Sigmoid colon (tissue), 7 donors: ENCODE measurements around the gene NAP1L1. TPM values are rescaled to one million over a fixed set of nuclear protein-coding genes. Genes with fewer than 3 reads are reported as not detected.

Experiments
- DNase-seq: peaks from one replicate; pipeline ENCODE4 v3.0.0-alpha.2; 2019
- H3K27ac ChIP-seq, 4 donors: fragments of 200-600 bp; sonication (generic); one replicate each; pipeline ENCODE4 v1.5.1; 2016 to 2019; ENCODE audit warnings: mild to moderate bottlenecking in 1 of 4
- H3K27me3 ChIP-seq, 3 donors: fragments of 200-600 bp; sonication (generic); one replicate each; pipeline ENCODE4 v1.5.1; 2019; ENCODE audit warnings: mild to moderate bottlenecking in 1 of 3
- H3K36me3 ChIP-seq, 4 donors: fragments of 200-600 bp; sonication (generic); one replicate each; pipeline ENCODE4 v1.5.1; 2016 to 2019
- H3K4me1 ChIP-seq, 4 donors: fragments of 200-600 bp; sonication (generic); one replicate each; pipeline ENCODE4 v1.5.1; 2017 to 2019
- H3K4me3 ChIP-seq, 4 donors: fragments of 200-600 bp; sonication (generic); one replicate each; pipeline ENCODE4 v1.5.1; 2017 to 2019; ENCODE audit warnings: mild to moderate bottlenecking in 2 of 4, moderate library complexity in 1 of 4
- H3K9me3 ChIP-seq, 4 donors: fragments of 200-600 bp in 3 of 4; sonication (generic) in 3 of 4; one replicate each; pipeline versions ENCODE4 v1.5.1 to v1.6.1; 2013 to 2019
- EP300 ChIP-seq, 4 donors: sonication (generic); formaldehyde crosslinking; IDR thresholded peaks; one replicate each; pipeline ENCODE4 v1.6.1; 2017; ENCODE audit warnings: antibody characterized with exemption in 4 of 4
- POLR2A ChIP-seq, 2 donors: fragments of 450-650 bp; IDR thresholded peaks; one replicate each; pipeline ENCODE4 v1.6.1; 2016; ENCODE audit warnings: antibody characterized with exemption in 2 of 2, mild to moderate bottlenecking in 2 of 2, moderate library complexity in 2 of 2
- POLR2AphosphoS5 ChIP-seq, 4 donors: sonication (generic); formaldehyde crosslinking; IDR thresholded peaks; one replicate each; pipeline ENCODE4 v1.6.1; 2017; ENCODE audit warnings: antibody characterized with exemption in 4 of 4
- WGBS, 2 donors: extraction: QIAGEN DNeasy Blood & Tissue Kit; methylation state at CpG; one replicate each; pipeline ENCODE4 v1.1.7; 2013; 5-methylcytosine and 5-hydroxymethylcytosine counted together
- intact Hi-C: fragments of 100-400 bp; cut with DNase I; formaldehyde crosslinking; loops from one replicate; pipeline ENCODE4 v1.15.1; 2023
- polyA plus RNA-seq, 3 donors: library from polyadenylated mRNA; stranded (reverse); fragments of 200-250 nt; gene quantifications; one replicate each; pipeline ENCODE4 v1.2.3, GENCODE V29; 2013
- total RNA-seq, 4 donors: library from RNA; depleted of rRNA; stranded (reverse); fragments of >200 nt; gene quantifications; one replicate each; pipeline ENCODE4 v1.1.0, GENCODE V29; 2016
- TF ChIP-seq, protein P1 (sequence below), 4 experiments: fragments of 450-650 bp in 3 of 4; fragments of 200-600 bp in 1 of 4; IDR thresholded peaks; one replicate each; pipeline ENCODE4 v1.5.1; 2016 to 2019; ENCODE audit warnings: antibody characterized with exemption in 4 of 4, mild to moderate bottlenecking in 3 of 4, moderate library complexity in 2 of 4
- donor health status: healthy with polysubstance abuse.
- donor health status: Bipolar disorder and iron deficiency.
- donor health status: healthy.

NAP1L1 gene
- total and polyA plus RNA-seq, 7 donors: 103 to 424 (median 321) TPM

DNA sequence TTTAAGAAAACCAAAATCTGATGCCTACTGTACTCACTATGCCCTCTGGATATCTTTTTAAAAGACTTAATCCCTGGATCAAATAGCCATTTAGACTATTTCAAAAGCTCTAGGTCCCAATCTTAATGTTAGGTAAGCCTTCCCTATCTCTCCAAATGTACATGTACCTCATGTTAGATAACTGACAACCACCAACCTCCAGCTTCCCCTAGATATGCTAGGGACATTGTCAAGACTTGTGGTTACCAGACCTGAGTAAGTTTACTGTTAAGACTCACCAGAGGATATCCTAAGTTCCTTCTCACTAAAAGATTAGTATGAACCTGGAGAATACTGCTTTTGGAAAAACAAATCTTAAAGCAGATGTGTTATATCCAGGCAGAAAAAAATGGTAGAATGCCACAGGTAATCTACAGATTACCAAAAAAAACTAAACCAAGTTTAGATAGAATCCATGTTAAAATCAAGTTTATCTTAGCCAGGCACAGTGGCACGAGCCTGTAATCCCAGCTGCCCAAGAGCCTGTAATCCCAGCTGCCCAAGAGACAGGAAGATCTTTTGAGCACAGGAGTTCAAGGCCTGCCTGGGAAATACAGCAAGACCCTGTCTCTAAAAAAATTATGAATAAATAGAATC, 9.7 kb downstream of the NAP1L1 start:
- intact Hi-C loops: no loop called here
- Histone ChIP-seq H3K4me3 (no peak overlapping the region), H3K9me3 (peaks cover 0 to 4% (median 0%) of the 10 kb centered on the region in 4 donors), H3K36me3 (peaks cover 0 to 10% (median 0%) of the 10 kb centered on the region in 4 donors), H3K4me1 (peaks cover 0 to 23% (median 8%) of the 10 kb centered on the region in 4 donors), H3K27ac (no peak overlapping the region), H3K27me3 (no peaks in the 10 kb centered on the region)
- TF ChIP-seq EP300 (IDR thresholded peaks at IDR 0.05) (no peak), POLR2A (IDR thresholded peaks at IDR 0.05) (no peak), POLR2AphosphoS5 (IDR thresholded peaks at IDR 0.05) (no peak)
- TF ChIP-seq, protein P1, sequence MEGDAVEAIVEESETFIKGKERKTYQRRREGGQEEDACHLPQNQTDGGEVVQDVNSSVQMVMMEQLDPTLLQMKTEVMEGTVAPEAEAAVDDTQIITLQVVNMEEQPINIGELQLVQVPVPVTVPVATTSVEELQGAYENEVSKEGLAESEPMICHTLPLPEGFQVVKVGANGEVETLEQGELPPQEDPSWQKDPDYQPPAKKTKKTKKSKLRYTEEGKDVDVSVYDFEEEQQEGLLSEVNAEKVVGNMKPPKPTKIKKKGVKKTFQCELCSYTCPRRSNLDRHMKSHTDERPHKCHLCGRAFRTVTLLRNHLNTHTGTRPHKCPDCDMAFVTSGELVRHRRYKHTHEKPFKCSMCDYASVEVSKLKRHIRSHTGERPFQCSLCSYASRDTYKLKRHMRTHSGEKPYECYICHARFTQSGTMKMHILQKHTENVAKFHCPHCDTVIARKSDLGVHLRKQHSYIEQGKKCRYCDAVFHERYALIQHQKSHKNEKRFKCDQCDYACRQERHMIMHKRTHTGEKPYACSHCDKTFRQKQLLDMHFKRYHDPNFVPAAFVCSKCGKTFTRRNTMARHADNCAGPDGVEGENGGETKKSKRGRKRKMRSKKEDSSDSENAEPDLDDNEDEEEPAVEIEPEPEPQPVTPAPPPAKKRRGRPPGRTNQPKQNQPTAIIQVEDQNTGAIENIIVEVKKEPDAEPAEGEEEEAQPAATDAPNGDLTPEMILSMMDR (IDR thresholded peaks at IDR 0.05): no peak
- no peak for DNase-seq
- 90 to 91% methylated on average over 1 of the region's 1 CpG for WGBS, 2 donors

DNA sequence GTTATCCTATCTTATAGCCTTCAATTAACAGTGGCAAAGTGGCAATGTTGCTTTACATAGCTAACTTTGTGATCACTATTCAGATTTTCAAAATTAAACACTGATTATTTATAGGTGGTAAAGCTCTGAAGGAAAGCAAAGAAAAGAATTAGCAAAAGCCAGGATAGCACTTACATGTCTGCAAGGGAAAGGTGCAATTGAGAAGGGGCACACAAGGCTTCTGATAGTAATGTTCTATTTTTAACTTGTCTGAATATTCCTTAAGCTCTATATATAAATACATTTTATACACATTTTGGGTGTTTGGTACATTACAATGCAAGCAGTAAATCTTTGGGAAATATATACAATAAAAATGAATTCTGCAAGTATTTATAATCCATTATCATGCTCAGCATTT, 10.9 kb downstream of the NAP1L1 start:
- Histone ChIP-seq H3K27ac (no peak overlapping the region), H3K36me3 (peaks cover 0 to 20% (median 0%) of the 10 kb centered on the region in 4 donors), H3K4me1 (peaks cover 0 to 21% (median 7%) of the 10 kb centered on the region in 4 donors), H3K27me3 (no peaks in the 10 kb centered on the region), H3K4me3 (no peak overlapping the region), H3K9me3 (no peaks in the 10 kb centered on the region)
- intact Hi-C loops: no loop called here
- DNase-seq: no peak
- TF ChIP-seq POLR2A (IDR thresholded peaks at IDR 0.05) (no peak), EP300 (IDR thresholded peaks at IDR 0.05) (no peak), POLR2AphosphoS5 (IDR thresholded peaks at IDR 0.05) (no peak)
- TF ChIP-seq, protein P1 (IDR thresholded peaks at IDR 0.05): no peak

DNA sequence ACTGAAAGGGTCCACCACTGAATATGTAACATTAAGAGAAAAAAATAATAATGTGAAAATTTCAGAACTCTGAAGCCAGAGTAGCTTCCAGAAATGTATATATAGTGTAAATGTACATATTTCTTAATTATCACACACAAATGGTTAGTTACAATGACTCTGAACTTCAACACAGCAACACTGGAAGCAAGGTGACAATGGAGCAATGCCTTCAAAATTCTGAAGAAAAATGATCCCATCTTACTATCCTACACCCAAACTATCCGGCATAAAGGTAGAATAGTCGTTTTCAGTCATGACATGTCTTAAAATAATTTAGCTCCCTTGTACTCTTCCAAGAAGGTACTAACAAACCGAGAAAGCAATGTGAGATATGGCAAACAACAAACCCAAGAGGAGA, 11.9 kb downstream of the NAP1L1 start:
- 93 to 95% methylated on average over 3 of the region's 3 CpGs for WGBS, 2 donors
- no peak for DNase-seq
- H3K36me3 ChIP-seq: peaks cover 0 to 25% (median 0%) of the 10 kb centered on the region in 4 donors
- no peak overlapping the region for H3K4me3 ChIP-seq
- H3K27ac ChIP-seq: no peak overlapping the region
- intact Hi-C loops: no loop called here
- no peaks in the 10 kb centered on the region for H3K9me3 ChIP-seq
- TF ChIP-seq POLR2A (IDR thresholded peaks at IDR 0.05): no peak
- TF ChIP-seq, protein P1 (IDR thresholded peaks at IDR 0.05): no peak
- no peak for TF ChIP-seq EP300 (IDR thresholded peaks at IDR 0.05)
- TF ChIP-seq POLR2AphosphoS5 (IDR thresholded peaks at IDR 0.05): no peak
- peaks cover 0 to 21% (median 7%) of the 10 kb centered on the region in 4 donors for H3K4me1 ChIP-seq
- no peaks in the 10 kb centered on the region for H3K27me3 ChIP-seq

DNA sequence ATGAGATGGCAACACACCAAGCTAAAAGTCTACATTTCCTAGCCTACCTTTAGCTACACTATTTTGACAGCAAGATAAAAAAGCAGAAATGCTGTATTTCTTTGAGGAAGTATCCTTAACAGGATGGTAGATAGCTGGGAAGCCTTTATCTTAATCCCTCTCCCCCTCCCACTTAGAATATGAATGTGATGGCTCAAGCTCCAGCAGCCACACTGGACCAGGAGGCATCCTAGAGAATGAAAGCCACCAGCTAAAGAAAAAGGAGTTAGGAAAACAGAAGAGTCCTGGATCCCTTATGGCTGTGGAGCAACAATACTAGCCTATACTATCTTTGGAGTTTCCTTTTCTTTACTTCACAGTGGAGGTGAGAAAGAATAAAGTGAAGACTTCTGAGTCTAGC, 15.1 kb downstream of the NAP1L1 start:
- peaks cover 0 to 4% (median 2%) of the 10 kb centered on the region in 4 donors for H3K9me3 ChIP-seq
- peaks cover 0 to 53% (median 3%) of the 10 kb centered on the region in 4 donors for H3K36me3 ChIP-seq
- H3K4me1 ChIP-seq: peaks cover 0 to 14% (median 7%) of the 10 kb centered on the region in 4 donors
- TF ChIP-seq EP300 (IDR thresholded peaks at IDR 0.05) (no peak), POLR2A (IDR thresholded peaks at IDR 0.05) (no peak), POLR2AphosphoS5 (IDR thresholded peaks at IDR 0.05) (no peak)
- TF ChIP-seq, protein P1 (IDR thresholded peaks at IDR 0.05): no peak
- H3K4me3 ChIP-seq: no peak overlapping the region
- no peak overlapping the region for H3K27ac ChIP-seq
- no peaks in the 10 kb centered on the region for H3K27me3 ChIP-seq
- intact Hi-C loops: no loop called here
- DNase-seq: no peak

DNA sequence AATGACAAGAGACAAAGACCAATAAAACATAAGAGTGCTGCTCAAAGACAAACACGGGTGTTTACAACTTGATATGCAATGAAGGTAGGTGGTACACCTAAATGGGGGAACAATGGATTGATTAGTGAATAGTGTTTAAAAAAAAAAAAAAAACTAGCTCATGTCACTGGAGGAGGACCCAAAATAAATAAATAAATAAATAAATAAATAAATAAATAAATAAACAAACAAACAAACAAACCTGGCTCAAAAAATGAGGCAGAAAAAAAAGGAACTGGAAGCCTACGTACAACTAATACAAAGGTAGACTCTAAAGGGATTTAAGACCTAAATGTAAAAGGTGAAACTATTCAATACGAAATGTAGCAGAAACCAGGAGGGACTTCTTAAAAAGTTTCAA, 18.6 kb downstream of the NAP1L1 start:
- Histone ChIP-seq H3K27ac (no peak overlapping the region), H3K27me3 (no peaks in the 10 kb centered on the region), H3K4me1 (peaks cover 0 to 8% (median 0%) of the 10 kb centered on the region in 4 donors), H3K4me3 (no peak overlapping the region), H3K9me3 (peaks cover 0 to 4% (median 2%) of the 10 kb centered on the region in 4 donors), H3K36me3 (peaks cover 0 to 72% (median 6%) of the 10 kb centered on the region in 4 donors)
- intact Hi-C loops: no loop called here
- WGBS, 2 donors: 95 to 99% methylated on average over 3 of the region's 3 CpGs
- TF ChIP-seq POLR2A (IDR thresholded peaks at IDR 0.05) (no peak), POLR2AphosphoS5 (IDR thresholded peaks at IDR 0.05) (no peak), EP300 (IDR thresholded peaks at IDR 0.05) (no peak)
- TF ChIP-seq, protein P1 (IDR thresholded peaks at IDR 0.05): no peak
- no peak for DNase-seq
